H1 (cell line): ENCODE data around the gene RPLP2. TPM values are rescaled to one million over a fixed set of nuclear protein-coding genes. Genes with fewer than 3 reads are reported as not detected.

Experiments
- CTCF ChIA-PET: fragments of 300-600 bp; sonication (Branson Sonifier 250); formaldehyde crosslinking; loops from one replicate; lab custom pipeline; 2021; ENCODE audit not compliant: partially characterized antibody; lab: Charles Lee
- POLR2A ChIA-PET: fragments of 300-600 bp; sonication (Branson Sonifier 250); formaldehyde crosslinking; loops from one replicate; lab custom pipeline; 2021; ENCODE audit warnings: inconsistent platforms; ENCODE audit not compliant: partially characterized antibody; lab: Charles Lee
- DNase-seq, 2 experiments: peaks; one replicate each; pipeline versions ENCODE4 v3.0.0 to v3.0.0-alpha.2; 2010 to 2022; ENCODE audit warnings: low spot score in 2 of 2, low read depth in 1 of 2, mixed read lengths in 1 of 2
- FAIRE-seq: peaks from 2 replicates; lab custom pipeline; 2011; peaks lifted over from hg19 to GRCh38; lab: Jason Lieb, UNC
- H2AFZ ChIP-seq: 2 replicates; pipeline ENCODE4 v1.8.1; 2012; ENCODE audit warnings: low read length, inconsistent platforms
- H2AK5ac ChIP-seq: 2 replicates; pipeline ENCODE4 v1.6.1; 2013; ENCODE audit warnings: low read depth, low read length
- H2BK120ac ChIP-seq: replicated peaks from 2 replicates; pipeline ENCODE3; 2013; ENCODE audit warnings: low read depth, low read length, inconsistent platforms
- H2BK12ac ChIP-seq: 2 replicates; pipeline ENCODE4 v1.6.1; 2013; ENCODE audit warnings: low read depth, low read length
- H2BK15ac ChIP-seq: 2 replicates; pipeline ENCODE4 v1.6.1; 2013; ENCODE audit warnings: low read length
- H2BK20ac ChIP-seq: 2 replicates; pipeline ENCODE4 v1.6.1; 2013; ENCODE audit warnings: low read length
- H2BK5ac ChIP-seq: 2 replicates; pipeline ENCODE4 v1.6.1; 2013; ENCODE audit warnings: low read depth, low read length
- H3K14ac ChIP-seq: 2 replicates; pipeline ENCODE4 v1.6.1; 2013; ENCODE audit warnings: inconsistent platforms; ENCODE audit not compliant: insufficient read length
- H3K18ac ChIP-seq: 2 replicates; pipeline ENCODE4 v1.6.1; 2013; ENCODE audit warnings: low read length; ENCODE audit errors: extremely low read depth
- H3K23ac ChIP-seq: 2 replicates; pipeline ENCODE4 v1.6.1; 2013; ENCODE audit warnings: inconsistent platforms; ENCODE audit not compliant: insufficient read length
- H3K23me2 ChIP-seq: 2 replicates; pipeline ENCODE4 v1.6.1; 2013; ENCODE audit warnings: low read depth, low read length
- H3K27ac ChIP-seq: 2 replicates; pipeline ENCODE4 v1.6.1; 2011; ENCODE audit warnings: low read depth, low read length, inconsistent platforms
- H3K27me3 ChIP-seq, 4 experiments: replicated peaks in 1 of 4; 1 replicate in 1 of 4; 2 replicates in 3 of 4; pipeline versions ENCODE4 v1.6.1 to v1.8.1; 2011 to 2013; ENCODE audit warnings: low read length in 3 of 4, mild to moderate bottlenecking in 3 of 4, inconsistent platforms in 2 of 4, mixed read lengths in 2 of 4, moderate library complexity in 1 of 4; ENCODE audit not compliant: control insufficient read depth in 3 of 4, insufficient read depth in 3 of 4; ENCODE audit errors: extremely low read depth in 1 of 4
- H3K36me3 ChIP-seq, 4 experiments: 2 replicates each; pipeline versions ENCODE4 v1.6.1 to v1.8.1; 2011 to 2013; ENCODE audit warnings: mild to moderate bottlenecking in 4 of 4, low read length in 3 of 4, moderate library complexity in 2 of 4, control low read depth in 1 of 4, inconsistent platforms in 1 of 4; ENCODE audit not compliant: insufficient read depth in 4 of 4, control insufficient read depth in 2 of 4
- H3K4ac ChIP-seq: replicated peaks from 2 replicates; pipeline ENCODE3; 2013; ENCODE audit warnings: low read length, low read depth, mixed read lengths, inconsistent platforms; ENCODE audit not compliant: insufficient read length
- H3K4me1 ChIP-seq, 4 experiments: replicated peaks in 1 of 4; 1 replicate in 1 of 4; 2 replicates in 3 of 4; pipeline versions ENCODE4 v1.6.1 to v1.8.1; 2011 to 2013; ENCODE audit warnings: low read length in 3 of 4, inconsistent platforms in 2 of 4, mixed read lengths in 1 of 4; ENCODE audit not compliant: insufficient read depth in 4 of 4, control insufficient read depth in 3 of 4
- H3K4me2 ChIP-seq, 2 experiments: 2 replicates each; pipeline versions ENCODE4 v1.6.1 to v1.8.1; 2011 to 2013; ENCODE audit warnings: low read depth in 2 of 2, low read length in 2 of 2, control low read depth in 1 of 2, inconsistent platforms in 1 of 2, mild to moderate bottlenecking in 1 of 2; ENCODE audit not compliant: insufficient read depth in 1 of 2
- H3K4me3 ChIP-seq, 4 experiments: fragments of 200-600, 300-600 bp in 1 of 4; sonication (generic), shearing (Covaris generic), sonication (Bioruptor Twin) in 1 of 4; 2 replicates each; pipeline versions ENCODE4 v1.5.1 to v1.8.1; 2011 to 2016; ENCODE audit warnings: low read length in 4 of 4, low read depth in 3 of 4, control low read depth in 2 of 4, inconsistent platforms in 2 of 4, mild to moderate bottlenecking in 2 of 4, mixed read lengths in 1 of 4, moderate library complexity in 1 of 4; ENCODE audit not compliant: insufficient read depth in 2 of 4; ENCODE audit errors: extremely low read depth in 1 of 4
- H3K56ac ChIP-seq: replicated peaks from 2 replicates; pipeline ENCODE3; 2013; ENCODE audit warnings: low read depth, mild to moderate bottlenecking, mixed read lengths, low read length, inconsistent platforms; ENCODE audit not compliant: insufficient read length
- H3K79me1 ChIP-seq: 2 replicates; pipeline ENCODE4 v1.6.1; 2013; ENCODE audit warnings: low read depth, low read length, control low read depth
- H3K79me2 ChIP-seq, 2 experiments: 2 replicates each; pipeline versions ENCODE4 v1.6.1 to v1.8.1; 2012 to 2013; ENCODE audit warnings: low read length in 2 of 2, mild to moderate bottlenecking in 2 of 2, inconsistent platforms in 1 of 2; ENCODE audit not compliant: insufficient read depth in 2 of 2, control insufficient read depth in 1 of 2
- H3K9ac ChIP-seq, 4 experiments: replicated peaks in 1 of 4; 1 replicate in 1 of 4; 2 replicates in 3 of 4; pipeline versions ENCODE4 v1.6.1 to v1.8.1; 2011 to 2013; ENCODE audit warnings: low read depth in 3 of 4, low read length in 3 of 4, control low read depth in 2 of 4, mild to moderate bottlenecking in 2 of 4, moderate library complexity in 2 of 4, inconsistent platforms in 1 of 4; ENCODE audit errors: extremely low read depth in 1 of 4
- H3K9me3 ChIP-seq, 2 experiments: 2 replicates each; pipeline versions ENCODE4 v1.6.1 to v1.8.1; 2012 to 2013; ENCODE audit warnings: mild to moderate bottlenecking in 2 of 2, moderate library complexity in 2 of 2, control low read depth in 1 of 2, inconsistent platforms in 1 of 2, low read depth in 1 of 2, low read length in 1 of 2, mixed read lengths in 1 of 2; ENCODE audit not compliant: insufficient read depth in 2 of 2
- H4K20me1 ChIP-seq, 2 experiments: replicated peaks in 1 of 2; 2 replicates each; pipeline versions ENCODE3 to v1.8.1; 2011 to 2013; ENCODE audit warnings: inconsistent platforms in 2 of 2, low read length in 2 of 2, mild to moderate bottlenecking in 1 of 2; ENCODE audit not compliant: insufficient read depth in 2 of 2, control insufficient read depth in 1 of 2
- H4K5ac ChIP-seq: 2 replicates; pipeline ENCODE4 v1.6.1; 2013; ENCODE audit warnings: low read length, low read depth, mixed read lengths, inconsistent platforms; ENCODE audit not compliant: insufficient read length
- H4K8ac ChIP-seq: 2 replicates; pipeline ENCODE4 v1.8.0; 2013; ENCODE audit warnings: mild to moderate bottlenecking, moderate library complexity, low read length, inconsistent platforms; ENCODE audit not compliant: insufficient read depth; ENCODE audit errors: extremely low read depth
- H4K91ac ChIP-seq: replicated peaks from 2 replicates; pipeline ENCODE3; 2013; ENCODE audit warnings: low read length, mixed read lengths, inconsistent platforms; ENCODE audit not compliant: insufficient read length
- CEBPB ChIP-seq: IDR thresholded peaks from 2 replicates; pipeline ENCODE4 v1.6.1; 2012; ENCODE audit warnings: low read depth, low read length
- CREB1 ChIP-seq: IDR thresholded peaks from 2 replicates; pipeline ENCODE4 v1.6.1; 2012; ENCODE audit warnings: inconsistent platforms
- CTBP2 ChIP-seq: IDR thresholded peaks from 2 replicates; pipeline ENCODE4 v1.7.0; 2011; ENCODE audit warnings: borderline replicate concordance, mild to moderate bottlenecking, moderate library complexity, mixed read lengths, low read length; ENCODE audit not compliant: insufficient read depth, insufficient read length
- POLR2A ChIP-seq, 2 experiments: IDR thresholded peaks; 1 replicate in 1 of 2; 2 replicates in 1 of 2; pipeline ENCODE4 v1.6.1; 2011; ENCODE audit warnings: low read depth in 2 of 2, low read length in 2 of 2, mild to moderate bottlenecking in 2 of 2; ENCODE audit errors: control extremely low read depth in 1 of 2
- POLR2AphosphoS5 ChIP-seq: IDR thresholded peaks from 2 replicates; pipeline ENCODE4 v1.6.1; 2011; ENCODE audit warnings: low read depth, low read length
- POU5F1 ChIP-seq: IDR thresholded peaks from 2 replicates; pipeline ENCODE4 v1.6.1; 2011; ENCODE audit warnings: low read depth, mild to moderate bottlenecking, low read length, moderate library complexity
- RNF2 ChIP-seq: fragments of 200-900, 300-1000 bp; sonication (generic); IDR thresholded peaks from 2 replicates; pipeline ENCODE4 v1.7.1; 2016; ENCODE audit warnings: borderline replicate concordance, low read depth, mild to moderate bottlenecking, antibody characterized with exemption, low read length; ENCODE audit not compliant: poor library complexity, severe bottlenecking; ENCODE audit errors: missing control alignments
- TBP ChIP-seq: IDR thresholded peaks from 2 replicates; pipeline ENCODE4 v1.6.1; 2011; ENCODE audit warnings: low read depth, low read length, improper control_type of control experiment
- TCF12 ChIP-seq: IDR thresholded peaks from 2 replicates; pipeline ENCODE4 v1.6.1; 2011; ENCODE audit warnings: low read depth, mild to moderate bottlenecking, low read length
- WGBS, 2 experiments: shearing (Covaris generic) in 1 of 2; methylation state at CpG; one replicate each; pipeline versions ENCODE4 v1.1.6 to v1.1.7; 2013 to 2015; ENCODE audit warnings: low lambda C conversion rate in 2 of 2, mixed read lengths in 2 of 2, inconsistent platforms in 1 of 2, low coverage in 1 of 2, missing lambda C conversion rate in 1 of 2; ENCODE audit not compliant: insufficient replicate concordance in 2 of 2, insufficient coverage in 1 of 2, insufficient read length in 1 of 2; ENCODE audit errors: extremely low coverage in 1 of 2, missing lambda C conversion rate in 1 of 2; 5-methylcytosine and 5-hydroxymethylcytosine counted together
- polyA plus RNA-seq, 7 experiments: library from polyadenylated mRNA; depleted of rRNA in 3 of 7; stranded (reverse) in 5 of 7; unstranded in 2 of 7; fragments of >200 nt in 5 of 7; fragments of 200-250 nt in 2 of 7; gene quantifications; 1 replicate in 5 of 7; 2 replicates in 1 of 7; 4 replicates in 1 of 7; pipeline versions ENCODE4 v1.2.1 to v1.2.3, GENCODE V29; 2011 to 2013; ENCODE audit warnings: missing spikeins in 2 of 7, mixed read lengths in 2 of 7
- total RNA-seq: library from RNA; stranded (reverse); fragmentation: NEBNext Ultra II Directional; extraction: Animal tissue kit (Norgen Biotek cat#: 25700); gene quantifications from 2 replicates; pipeline ENCODE4 v1.2.1, GENCODE V29; 2021
- TF ChIP-seq, protein P1 (sequence below): IDR thresholded peaks from 2 replicates; pipeline ENCODE4 v1.6.1; 2012; ENCODE audit warnings: inconsistent platforms

Gene RPLP2
- total and polyA plus RNA-seq, 2 of the 8 experiments (the other 6 are each of a cell fraction or from before 2014, with no cell fraction given), result 1,789 to 2,106 TPM

DNA sequence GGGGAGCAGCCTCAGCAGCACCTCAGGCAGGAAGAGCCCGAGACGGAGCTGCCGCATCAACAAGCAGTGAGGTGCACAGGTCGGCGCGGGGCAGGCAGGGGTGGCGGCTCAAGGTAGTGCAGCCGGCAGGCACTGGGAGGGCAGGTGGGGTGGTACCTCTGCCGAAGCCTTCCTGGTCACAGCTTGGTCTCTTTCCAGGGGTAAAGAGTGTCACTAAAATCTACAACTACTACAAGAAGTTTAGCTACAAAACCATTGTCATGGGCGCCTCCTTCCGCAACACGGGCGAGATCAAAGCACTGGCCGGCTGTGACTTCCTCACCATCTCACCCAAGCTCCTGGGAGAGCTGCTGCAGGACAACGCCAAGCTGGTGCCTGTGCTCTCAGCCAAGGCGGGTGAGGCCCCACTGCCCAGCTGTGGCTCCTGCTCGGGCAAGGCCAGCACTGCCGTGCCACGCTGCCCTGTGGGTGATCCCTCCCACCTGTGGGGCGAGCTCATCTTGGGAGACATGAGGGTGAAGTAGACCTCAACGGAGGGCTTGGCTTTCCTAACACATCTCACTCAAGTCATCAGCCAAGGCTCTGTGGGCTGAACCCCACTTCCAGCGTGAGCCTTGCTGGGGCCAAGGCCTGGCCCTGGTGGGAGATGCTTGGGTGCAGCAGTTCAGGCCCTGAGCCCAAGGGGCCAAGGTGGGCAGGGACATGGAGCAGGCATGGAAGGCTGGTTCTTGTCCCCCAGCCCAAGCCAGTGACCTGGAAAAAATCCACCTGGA lies 46.0 kb upstream of the RPLP2 start:
- Histone ChIP-seq H2BK12ac (no peak overlapping the region), H2BK15ac (no peak overlapping the region), H3K27me3 (no peaks in the 10 kb centered on the region), H3K36me3 (peaks cover 32 to 65% (median 38%) of the 10 kb centered on the region in 4 experiments), H3K79me1 (peaks cover 7% of the 10 kb centered on the region; the same call in 1 of the 2 replicates), H3K23me2 (no peaks in the 10 kb centered on the region), H2BK5ac (peak overlapping the region; percentile 77; the same call in 1 of the 2 replicates), H3K4me1 (peaks cover 0 to 12% (median 7%) of the 10 kb centered on the region in 4 experiments; a peak in 6 of 7 replicates), H3K23ac (no peak overlapping the region), H3K79me2 (no peaks in the 10 kb centered on the region), H4K8ac (peak overlapping the region; percentile 69), H3K4me3 (no peak overlapping the region), H3K18ac (no peak overlapping the region; the same call in 1 of the 2 replicates), H3K9ac (no peak overlapping the region), H2BK20ac (no peak overlapping the region; the same call in 1 of the 2 replicates), H3K4ac (no peak overlapping the region), H2AFZ (no peak overlapping the region), H3K56ac (no peak overlapping the region), H2BK120ac (no peak overlapping the region), H4K5ac (no peak overlapping the region), H3K4me2 (no peak overlapping the region), H4K91ac (no peak overlapping the region), H3K14ac (no peak overlapping the region), H2AK5ac (no peak overlapping the region), H4K20me1 (peaks cover 13 to 34% of the 10 kb centered on the region in 2 experiments), H3K9me3 (no peaks in the 10 kb centered on the region), H3K27ac (peak overlapping the region; percentile 55; the same call in 1 of the 2 replicates)
- no peak for FAIRE-seq
- TF ChIP-seq CEBPB, result no peak
- TF ChIP-seq TCF12, result no peak
- peak in 1 of 2 experiments; percentile 46; a peak in 1 of 3 replicates for TF ChIP-seq POLR2A (IDR thresholded peaks at IDR 0.05; ENCODE audit: control extremely low read depth in 1 of 2, low read depth in 2 of 2, low read length in 2 of 2)
- TF ChIP-seq CTBP2, result no peak
- TF ChIP-seq TBP, result no peak
- TF ChIP-seq POU5F1, result no peak
- TF ChIP-seq POLR2AphosphoS5, result 0 out of 2 replicates have a peak, but pooled peaks have one; percentile 54
- TF ChIP-seq CREB1, result no peak
- TF ChIP-seq, protein P1, sequence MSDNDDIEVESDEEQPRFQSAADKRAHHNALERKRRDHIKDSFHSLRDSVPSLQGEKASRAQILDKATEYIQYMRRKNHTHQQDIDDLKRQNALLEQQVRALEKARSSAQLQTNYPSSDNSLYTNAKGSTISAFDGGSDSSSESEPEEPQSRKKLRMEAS, result no peak
- no peak for TF ChIP-seq RNF2
- POLR2A ChIA-PET, result interaction anchor here (0.7 to 35.3 kb wide), 20 partner anchors 3 to 314 kb away, joined by 3 to 636 read pairs (median 4); partner anchors contain the start of genes CDHR5, CEND1, DEAF1 and GATD1
- 94% methylated on average over 22 of the region's 22 CpGs; no CpG with 5 or more reads in 1 of the 2 experiments for WGBS, 2 experiments
- no peak for DNase-seq
- CTCF ChIA-PET, result interaction anchor here (0.8 to 26.9 kb wide), 19 partner anchors 8 to 219 kb away, joined by 3 to 395 read pairs (median 4); partner anchors contain the start of gene TALDO1
